Subcutaneous adipose tissue (tissue), 4 donors: Measurements from ENCODE around the gene BNIP5. TPM values are rescaled to one million over a fixed set of nuclear protein-coding genes. Genes with fewer than 3 reads are reported as not detected.

Experiments used
- total RNA-seq, 4 donors: library from RNA; depleted of rRNA; stranded (reverse); fragments of >200 nt; gene quantifications; one replicate each; pipeline ENCODE4 v1.1.0, GENCODE V29; 2016
- TF ChIP-seq, protein P1 (sequence below): fragments of 450-650 bp; IDR thresholded peaks from one replicate; pipeline ENCODE4 v1.5.1; 2016; ENCODE audit warnings: low read depth, mild to moderate bottlenecking, control low read depth, antibody characterized with exemption, moderate library complexity

The BNIP5 gene
- total RNA-seq, 4 donors from 2014 or later, result not detected

DNA sequence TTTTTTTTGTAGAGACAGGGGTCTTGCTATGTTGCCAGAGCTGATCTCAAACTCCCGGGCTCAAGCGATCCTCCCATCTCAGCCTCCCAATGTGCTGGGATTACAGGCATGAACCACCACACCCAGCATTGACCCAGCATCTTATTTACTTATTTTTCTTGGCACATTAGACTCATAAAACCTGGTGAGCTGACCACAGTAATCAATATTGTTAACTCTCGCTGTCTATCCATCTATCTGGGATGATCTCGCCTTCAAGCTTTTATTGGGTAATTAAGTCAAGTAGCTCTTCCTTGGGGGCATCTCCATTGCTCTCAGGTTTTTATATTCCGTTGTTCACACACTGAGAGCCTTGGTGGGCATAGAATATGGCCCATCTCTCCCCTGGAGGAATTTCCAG lies 49.8 kb downstream of the BNIP5 start:
- TF ChIP-seq, protein P1, sequence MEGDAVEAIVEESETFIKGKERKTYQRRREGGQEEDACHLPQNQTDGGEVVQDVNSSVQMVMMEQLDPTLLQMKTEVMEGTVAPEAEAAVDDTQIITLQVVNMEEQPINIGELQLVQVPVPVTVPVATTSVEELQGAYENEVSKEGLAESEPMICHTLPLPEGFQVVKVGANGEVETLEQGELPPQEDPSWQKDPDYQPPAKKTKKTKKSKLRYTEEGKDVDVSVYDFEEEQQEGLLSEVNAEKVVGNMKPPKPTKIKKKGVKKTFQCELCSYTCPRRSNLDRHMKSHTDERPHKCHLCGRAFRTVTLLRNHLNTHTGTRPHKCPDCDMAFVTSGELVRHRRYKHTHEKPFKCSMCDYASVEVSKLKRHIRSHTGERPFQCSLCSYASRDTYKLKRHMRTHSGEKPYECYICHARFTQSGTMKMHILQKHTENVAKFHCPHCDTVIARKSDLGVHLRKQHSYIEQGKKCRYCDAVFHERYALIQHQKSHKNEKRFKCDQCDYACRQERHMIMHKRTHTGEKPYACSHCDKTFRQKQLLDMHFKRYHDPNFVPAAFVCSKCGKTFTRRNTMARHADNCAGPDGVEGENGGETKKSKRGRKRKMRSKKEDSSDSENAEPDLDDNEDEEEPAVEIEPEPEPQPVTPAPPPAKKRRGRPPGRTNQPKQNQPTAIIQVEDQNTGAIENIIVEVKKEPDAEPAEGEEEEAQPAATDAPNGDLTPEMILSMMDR, result no peak

DNA sequence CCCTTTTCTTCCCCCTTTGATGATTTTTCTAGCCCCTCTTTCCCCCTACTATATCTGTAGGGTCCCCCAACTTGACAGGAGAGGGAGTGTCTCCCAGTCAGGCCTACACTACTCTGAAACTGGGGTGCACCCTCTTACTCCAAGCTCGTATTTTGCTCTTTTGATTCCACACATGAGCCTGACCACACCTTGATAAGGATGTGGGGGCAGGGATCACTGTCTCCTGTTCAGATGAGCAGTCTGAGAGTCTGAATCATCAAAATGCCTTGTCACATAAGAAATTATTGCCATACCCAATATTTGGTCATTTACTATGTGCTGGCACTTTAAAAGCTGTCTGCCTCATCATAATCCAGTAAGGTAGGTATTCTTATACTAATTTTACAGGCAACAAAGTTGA lies 50.9 kb downstream of the BNIP5 start:
- TF ChIP-seq, protein P1, result no peak

DNA sequence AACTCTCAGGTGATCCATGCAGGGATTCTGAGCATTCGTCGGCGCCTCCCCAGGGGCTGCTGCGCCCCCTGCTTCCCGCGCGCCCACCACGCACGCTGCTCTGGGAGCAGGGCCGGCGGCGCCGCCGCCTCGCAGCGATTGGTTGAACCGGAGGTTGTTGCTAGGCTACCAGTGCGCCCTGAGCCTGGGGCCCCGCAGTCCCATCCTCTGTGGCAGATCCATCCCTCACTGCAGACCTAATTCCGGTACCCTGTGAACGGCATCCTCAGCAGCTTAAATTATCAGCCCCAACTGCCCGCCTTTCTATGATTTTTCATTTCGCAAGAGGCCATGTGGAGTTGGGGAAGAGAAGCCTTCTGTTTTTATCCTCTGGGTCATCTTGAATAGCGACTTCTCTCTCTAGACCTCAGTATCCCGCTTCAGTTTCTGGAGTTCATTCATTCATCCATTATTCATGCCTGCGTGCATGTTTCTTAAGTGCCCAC lies 51.5 kb downstream of the BNIP5 start:
- TF ChIP-seq, protein P1, result no peak

DNA sequence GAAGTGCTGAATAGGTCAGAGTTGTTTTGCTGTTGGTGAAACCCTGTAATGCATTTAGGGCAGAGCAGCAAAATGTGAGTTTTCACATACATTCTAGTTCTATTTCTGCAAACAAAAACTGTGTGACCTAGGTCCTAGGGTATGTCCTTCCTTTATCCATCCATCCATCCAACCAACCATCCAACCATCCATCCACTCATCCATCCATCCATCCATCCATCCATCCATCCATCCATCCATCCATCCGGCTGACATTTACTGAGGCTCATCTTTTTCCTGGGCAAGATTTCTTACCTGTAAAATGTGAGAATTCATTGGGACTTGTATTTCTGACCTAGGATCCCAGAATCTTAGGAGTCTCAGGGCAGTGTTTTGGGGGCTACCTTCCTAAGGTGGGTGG lies 52.3 kb downstream of the BNIP5 start:
- TF ChIP-seq, protein P1, result no peak

DNA sequence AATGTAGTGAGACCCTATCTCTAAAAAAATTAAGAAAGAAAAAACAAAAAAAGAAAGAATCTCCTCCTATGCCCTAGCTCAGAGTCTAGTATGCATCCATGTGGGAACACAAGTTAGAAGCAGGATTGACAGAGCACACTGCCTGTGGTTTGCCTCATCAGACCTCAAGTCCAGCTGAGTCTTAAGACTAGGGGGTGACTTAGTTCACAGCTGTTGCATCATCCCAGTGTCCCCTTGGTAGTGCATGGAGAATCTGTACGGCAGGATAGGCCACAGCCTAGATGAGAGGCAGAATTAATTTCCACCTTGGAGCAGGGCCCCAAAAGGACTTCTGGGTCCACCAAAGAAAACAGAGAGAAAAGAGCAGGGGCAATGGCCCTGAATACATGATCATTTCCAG lies 53.1 kb downstream of the BNIP5 start:
- TF ChIP-seq, protein P1, result no peak

DNA sequence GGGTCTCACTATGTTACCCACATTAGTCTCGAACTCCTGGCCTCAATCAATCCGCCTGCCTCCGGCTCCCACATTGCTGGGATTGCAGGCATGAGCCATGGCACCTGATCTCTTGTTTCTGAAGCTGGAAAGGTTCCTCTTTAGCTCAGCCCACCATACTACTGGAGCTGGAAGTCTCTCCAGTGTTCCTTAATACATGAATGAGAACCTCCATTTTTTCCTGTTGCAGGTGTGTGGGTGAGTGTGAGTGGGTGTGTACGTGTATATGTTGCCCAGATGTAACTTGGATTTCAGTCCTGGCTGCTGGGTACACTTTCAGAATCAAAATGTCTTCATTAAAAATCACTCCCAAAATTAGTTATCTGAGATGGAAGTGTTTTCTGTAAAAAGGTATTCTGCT lies 55.7 kb downstream of the BNIP5 start:
- TF ChIP-seq, protein P1, result no peak

DNA sequence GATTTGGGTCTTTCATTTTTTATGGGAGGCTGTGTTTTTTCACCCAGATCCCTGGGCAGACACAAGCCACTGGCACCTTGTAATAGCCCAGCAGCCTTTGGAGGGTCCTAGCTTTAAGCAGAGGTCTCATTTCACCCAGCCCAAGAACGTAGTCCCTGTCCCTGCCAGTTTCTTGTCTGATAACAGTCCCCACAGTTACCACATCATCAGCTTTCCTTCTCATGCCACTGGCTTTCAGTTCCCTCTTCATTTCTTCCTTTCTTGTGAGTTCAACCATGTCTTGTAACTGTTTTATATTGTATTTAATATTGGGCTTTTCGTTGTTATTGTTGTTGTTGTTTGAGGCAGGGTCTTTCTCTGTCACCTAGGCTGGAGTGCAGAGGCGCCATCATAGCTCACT lies 56.2 kb downstream of the BNIP5 start:
- TF ChIP-seq, protein P1, result no peak
